GM18951 (cell line): ENCODE measurements around the gene PTPRN2.
"Not testable (repeated sequence)": the region's sequence is repeated elsewhere in the genome, so short reads cannot be mapped to it uniquely, and the experiment has no call there.

Source experiments
- POLR2A ChIP-seq: IDR thresholded peaks from 4 replicates; pipeline ENCODE4 v1.6.1; 2011; ENCODE audit warnings: mild to moderate bottlenecking; ENCODE audit not compliant: insufficient read length, insufficient read depth; ENCODE audit errors: extremely low read depth
- in situ Hi-C: fragments of 300-500 bp; cut with MboI; formaldehyde crosslinking; loops from one replicate; pipeline ENCODE4 v1.12.0; 2022; ENCODE audit warnings: low sequenced_read_pairs, mixed read lengths, inconsistent platforms; ENCODE audit not compliant: unreplicated experiment

The PTPRN2 gene

DNA sequence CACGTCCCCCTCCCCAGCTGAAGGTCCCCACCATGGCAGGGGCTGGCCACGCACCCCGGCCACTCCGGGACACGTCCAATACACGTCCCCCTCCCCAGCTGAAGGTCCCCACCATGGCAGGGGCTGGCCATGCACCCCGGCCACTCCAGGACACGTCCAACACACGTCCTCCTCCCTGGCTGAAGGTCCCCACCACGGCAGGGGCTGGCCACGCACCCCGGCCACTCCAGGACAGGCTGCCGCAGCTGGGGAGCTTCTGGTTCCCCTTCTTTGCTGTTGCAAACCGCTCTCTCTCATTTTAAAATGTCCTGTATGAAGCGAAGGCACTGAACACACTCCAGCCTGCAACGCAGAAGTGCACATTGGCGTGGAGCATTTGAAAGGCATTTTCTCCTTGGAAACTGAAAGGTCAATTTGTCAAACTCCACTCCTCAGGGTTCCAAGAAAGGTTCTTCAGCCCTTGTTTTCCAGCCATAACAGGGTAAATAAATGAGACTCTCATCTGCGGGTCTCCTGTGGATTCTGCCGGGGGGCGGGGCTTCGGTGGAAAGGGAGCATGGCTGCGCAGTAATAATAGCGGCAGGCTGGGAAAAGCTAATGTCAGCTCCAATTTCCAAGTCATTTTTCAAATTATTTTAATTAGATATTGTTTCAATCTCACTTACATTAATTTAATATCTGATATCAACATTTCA is 670.5 kb downstream of the PTPRN2 start:
- in situ Hi-C loops, result no loop called here
- no peak for TF ChIP-seq POLR2A

DNA sequence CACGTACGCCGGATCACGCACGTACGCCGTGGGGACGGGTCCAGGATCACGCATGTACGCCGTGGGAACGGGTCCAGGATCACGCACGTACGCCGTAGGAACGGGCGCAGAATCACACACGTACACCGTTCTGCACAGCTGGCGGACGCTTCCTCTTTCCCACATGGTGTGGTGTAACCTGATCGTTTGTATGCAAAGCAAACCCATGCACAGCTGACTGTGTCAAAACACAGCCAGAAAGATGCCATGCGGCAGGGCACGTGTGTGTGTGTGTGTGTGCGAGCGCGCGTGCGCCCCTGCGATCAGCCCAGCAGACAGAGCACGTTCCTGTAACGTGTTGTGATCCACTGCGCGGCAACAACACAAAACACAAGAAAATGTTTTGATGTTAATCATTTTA is 677.2 kb downstream of the PTPRN2 start:
- in situ Hi-C loops, result no loop called here

DNA sequence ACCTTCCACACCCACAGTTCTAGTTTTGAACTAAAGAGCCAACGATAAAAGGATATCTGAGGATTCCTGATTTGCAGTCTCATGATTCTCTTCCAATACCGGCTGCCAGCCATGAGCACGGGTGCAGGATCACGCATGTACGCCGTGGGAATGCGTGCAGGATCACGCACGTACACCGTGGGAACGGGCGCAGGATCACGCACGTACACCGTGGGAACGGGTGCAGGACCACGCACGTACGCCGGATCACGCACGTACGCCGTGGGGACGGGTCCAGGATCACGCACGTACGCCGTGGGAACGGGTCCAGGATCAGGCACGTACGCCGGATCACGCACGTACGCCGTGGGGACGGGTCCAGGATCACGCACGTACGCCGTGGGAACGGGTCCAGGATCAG is 677.6 kb downstream of the PTPRN2 start:
- in situ Hi-C loops, result not testable (repeated sequence)

More for the DNA sequence above, 677.2 kb downstream of the PTPRN2 start:
- no peak for TF ChIP-seq POLR2A

GRCh38 chr7:157909370-157909769 is 678.3 kb downstream of the PTPRN2 start:
- in situ Hi-C loops, result no loop called here
- no peak for TF ChIP-seq POLR2A

DNA sequence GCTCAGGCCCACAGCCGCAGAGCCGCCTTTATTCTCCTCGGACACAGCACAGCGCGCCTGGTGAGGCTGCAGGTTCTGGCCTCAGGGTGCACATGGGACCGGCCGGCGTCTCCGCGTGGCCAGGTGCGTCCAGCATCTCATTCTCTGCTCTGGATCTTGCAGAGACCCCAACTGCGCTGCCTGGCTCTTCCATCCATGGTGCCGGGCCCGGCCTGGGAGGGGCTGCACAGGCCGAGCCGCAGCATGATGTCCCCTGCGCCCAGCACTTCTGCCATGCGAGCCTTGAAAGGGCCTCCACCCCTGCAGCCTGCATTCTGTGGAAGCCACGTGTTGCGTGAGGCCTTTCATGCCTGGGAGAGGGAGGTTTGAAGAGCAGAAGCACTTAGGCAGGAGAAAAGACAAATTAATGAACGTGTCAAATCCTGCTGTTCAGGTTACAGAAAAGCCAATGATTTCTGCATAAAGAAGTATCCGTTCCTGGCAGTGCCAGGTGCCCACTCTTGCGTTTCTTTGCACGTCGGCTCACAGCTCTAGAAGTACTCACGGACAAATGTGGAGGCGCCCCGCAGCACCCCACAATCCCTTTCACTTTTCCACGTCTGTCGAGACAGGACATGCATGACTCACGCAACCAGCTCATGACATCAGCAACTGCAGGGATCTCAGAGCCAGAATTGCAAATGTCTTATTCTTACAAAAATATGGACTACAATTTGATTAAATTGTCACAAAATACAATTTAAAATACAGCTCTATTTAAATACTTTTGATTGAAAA is 679.4 kb downstream of the PTPRN2 start:
- no peak for TF ChIP-seq POLR2A
- in situ Hi-C loops, result no loop called here

- TF ChIP-seq POLR2A, result no peak
- in situ Hi-C loops, result no loop called here
These were observed 680.5 kb downstream of the PTPRN2 start for GRCh38 chr7:157907091-157907490.

DNA sequence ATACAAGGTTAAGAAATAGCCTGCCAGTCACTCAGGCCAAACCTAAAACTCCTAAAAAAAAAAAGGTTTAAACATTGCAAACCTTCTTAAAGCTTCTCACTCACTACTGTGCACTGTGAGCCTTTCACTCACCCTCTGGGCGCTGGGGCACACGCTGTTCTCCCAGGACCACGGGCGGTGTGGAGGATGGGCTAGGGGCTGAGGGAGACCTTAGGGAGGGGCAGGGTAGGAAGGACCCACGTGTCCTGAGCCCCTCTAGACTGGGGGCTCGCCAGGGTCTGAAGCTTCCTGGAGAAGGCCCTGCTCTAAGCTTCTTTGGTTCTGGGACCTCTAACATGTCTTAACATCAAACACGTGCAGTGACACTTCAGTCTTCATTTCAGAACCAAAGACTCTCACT is 681.0 kb downstream of the PTPRN2 start:
- in situ Hi-C loops, result no loop called here
- TF ChIP-seq POLR2A, result no peak

- TF ChIP-seq POLR2A, result no peak
- in situ Hi-C loops, result no loop called here
These were observed 681.8 kb downstream of the PTPRN2 start for GRCh38 chr7:157905651-157906461.

- in situ Hi-C loops, result no loop called here
- TF ChIP-seq POLR2A, result no peak
These were observed 682.6 kb downstream of the PTPRN2 start for GRCh38 chr7:157904866-157905570.

DNA sequence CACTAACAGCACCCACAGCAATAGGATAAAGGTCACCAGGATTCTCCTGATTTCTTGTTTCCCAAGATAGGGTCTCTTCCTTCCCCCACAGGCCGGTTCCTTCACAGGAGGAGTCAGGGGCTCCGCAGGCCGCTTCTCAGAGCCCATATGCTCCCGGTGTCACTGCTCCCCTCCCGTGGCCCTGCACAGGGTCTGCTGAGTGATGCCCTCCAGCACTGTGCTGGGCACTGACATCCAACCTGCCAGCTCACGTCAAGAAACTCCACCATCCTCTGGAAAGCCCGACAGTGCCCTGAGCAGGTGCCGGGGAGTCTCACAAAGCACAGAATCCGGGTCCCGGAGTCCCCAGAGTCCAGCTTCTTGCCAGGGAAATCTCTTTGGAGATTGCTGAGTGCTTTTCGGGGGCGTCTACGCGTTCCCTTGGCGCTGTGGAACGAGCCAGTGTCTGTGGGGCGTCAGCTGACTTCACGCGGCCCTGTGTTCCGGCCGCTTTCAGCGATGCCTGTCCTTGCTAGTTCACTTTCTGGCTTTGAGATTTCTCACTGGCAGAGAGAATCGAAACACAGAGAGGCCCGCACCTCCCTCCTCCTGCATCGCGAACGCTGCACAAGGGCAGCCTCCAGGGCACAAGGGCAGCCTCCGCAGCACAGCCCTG is 683.3 kb downstream of the PTPRN2 start:
- no peak for TF ChIP-seq POLR2A
- in situ Hi-C loops, result no loop called here

DNA sequence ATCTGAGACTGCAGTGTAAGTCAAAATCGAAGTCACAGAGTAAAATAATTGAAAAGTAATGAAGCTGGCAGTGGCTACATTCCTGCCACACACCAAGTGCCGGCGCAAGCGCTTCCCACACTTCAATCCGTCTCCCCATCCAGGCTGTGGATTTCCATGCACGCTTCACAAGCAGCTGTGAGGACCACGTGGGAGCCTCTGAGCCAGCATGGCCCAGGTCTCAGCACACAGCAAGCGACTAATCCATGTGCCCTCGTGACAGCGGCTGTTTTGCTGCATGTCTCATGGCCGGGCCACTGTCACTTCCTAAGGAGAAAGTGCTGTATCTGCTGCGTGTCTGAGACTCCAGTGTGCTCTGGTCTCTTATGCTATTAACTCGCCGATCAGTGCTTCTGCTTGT is 683.9 kb downstream of the PTPRN2 start:
- in situ Hi-C loops, result no loop called here
- TF ChIP-seq POLR2A, result no peak

DNA sequence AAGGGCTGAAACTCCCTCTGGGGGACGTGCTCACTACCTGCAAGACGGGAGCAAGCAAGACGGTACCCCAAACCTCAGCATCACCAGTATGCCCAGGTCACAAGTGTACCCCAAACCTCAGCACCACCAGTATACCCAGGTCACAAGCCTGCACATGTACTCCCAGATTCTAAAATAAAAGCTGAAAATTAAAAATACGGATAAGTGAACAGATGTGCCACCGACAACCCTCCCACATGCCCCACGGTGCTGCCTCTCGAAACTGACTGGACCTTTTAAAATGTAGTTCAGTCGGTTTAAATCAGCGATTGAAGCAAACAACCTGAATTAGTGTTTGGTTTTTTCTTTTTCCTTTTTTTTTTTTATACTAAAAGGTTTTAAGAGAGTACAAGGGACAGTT is 684.3 kb downstream of the PTPRN2 start:
- in situ Hi-C loops, result no loop called here

DNA sequence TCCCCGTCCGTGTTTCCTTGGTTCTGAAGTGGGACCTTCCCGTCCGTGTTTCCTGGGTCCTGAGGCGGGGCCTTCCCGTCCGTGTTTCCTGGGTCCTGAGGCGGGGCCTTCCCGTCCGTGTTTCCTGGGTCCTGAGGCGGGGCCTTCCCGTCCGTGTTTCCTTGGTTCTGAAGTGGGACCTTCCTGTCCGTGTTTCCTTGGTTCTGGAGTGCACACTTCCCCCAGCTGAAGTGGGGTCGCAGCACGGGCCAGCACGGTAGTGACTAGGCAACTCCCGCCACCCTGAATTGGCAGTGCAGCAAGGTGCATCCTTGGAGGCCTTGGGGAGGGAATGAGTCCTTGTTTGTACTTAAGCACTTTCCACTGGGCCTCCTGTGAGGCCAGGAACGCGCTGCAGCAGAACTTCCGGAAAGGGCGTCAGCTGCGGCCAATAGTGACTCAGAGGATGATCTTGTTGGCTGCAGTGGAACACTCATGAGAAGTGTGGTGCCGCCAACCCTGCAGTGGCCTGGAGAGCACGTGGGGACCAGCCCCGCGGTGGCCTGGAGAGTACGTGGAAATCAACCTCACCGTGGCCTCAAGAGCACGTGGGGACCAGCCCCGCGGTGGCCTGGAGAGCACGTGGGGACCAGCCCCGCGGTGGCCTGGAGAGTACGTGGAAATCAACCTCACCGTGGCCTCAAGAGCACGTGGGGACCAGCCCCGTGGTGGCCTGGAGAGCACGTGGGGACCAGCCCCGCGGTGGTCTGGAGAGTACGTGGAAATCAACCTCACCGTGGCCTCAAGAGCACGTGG is 685.6 kb downstream of the PTPRN2 start:
- in situ Hi-C loops, result not testable (repeated sequence)

More for the DNA sequence above, 684.3 kb downstream of the PTPRN2 start:
- no peak for TF ChIP-seq POLR2A
